ENCODE data around the gene SMG5.
A peak's percentile ranks its signal among the peaks of the same experiment; 100 is the strongest.

The SMG5 gene

GRCh38 chr1:156295391-156295947 is 12.8 kb upstream of the SMG5 start, which contains the start of gene GLMP:
Gene GLMP, minus strand, starts transcription at chr1:156295679. Its CDS starts 34 bp downstream, at chr1:156295645.
- TF ChIP-seq TAF1 (IDR thresholded peaks at IDR 0.05; ENCODE audit: borderline replicate concordance, insufficient read depth, low read length) (peak; percentile 83; the same call in 1 of the 2 replicates), FOXP2 (optimal IDR thresholded peaks at IDR 0.05; ENCODE audit: borderline replicate concordance, extremely low read depth, extremely low read length, insufficient read depth) (no peak), REST (IDR thresholded peaks at IDR 0.05; ENCODE audit: insufficient read depth in 1 of 2, low read depth in 2 of 2, low read length in 2 of 2) (no peak), POLR2AphosphoS5 (IDR thresholded peaks at IDR 0.05; ENCODE audit: low read depth, low read length) (peak; percentile 87), SIN3A (IDR thresholded peaks at IDR 0.05; ENCODE audit: borderline replicate concordance, insufficient read depth, low read length) (peak; percentile 90; the same call in 1 of the 2 replicates)

- TF ChIP-seq POLR2AphosphoS5 (IDR thresholded peaks at IDR 0.05; ENCODE audit: low read depth, low read length) = no peak
- no peak for TF ChIP-seq FOXP2 (optimal IDR thresholded peaks at IDR 0.05; ENCODE audit: borderline replicate concordance, extremely low read depth, extremely low read length, insufficient read depth)
Measured at GRCh38 chr1:156293895-156294294, 11.3 kb upstream of the SMG5 start.

GRCh38 chr1:156293098-156293434 is 10.4 kb upstream of the SMG5 start:
- TF ChIP-seq FOXP2 (optimal IDR thresholded peaks at IDR 0.05; ENCODE audit: borderline replicate concordance, extremely low read depth, extremely low read length, insufficient read depth) (no peak), SIN3A (IDR thresholded peaks at IDR 0.05; ENCODE audit: borderline replicate concordance, insufficient read depth, low read length) (no peak), POLR2AphosphoS5 (IDR thresholded peaks at IDR 0.05; ENCODE audit: low read depth, low read length) (no peak), TAF1 (IDR thresholded peaks at IDR 0.05; ENCODE audit: borderline replicate concordance, insufficient read depth, low read length) (no peak), REST (IDR thresholded peaks at IDR 0.05; ENCODE audit: insufficient read depth in 1 of 2, low read depth in 2 of 2, low read length in 2 of 2) (no peak)

- no peak for TF ChIP-seq POLR2AphosphoS5 (IDR thresholded peaks at IDR 0.05; ENCODE audit: low read depth, low read length)
- TF ChIP-seq REST (IDR thresholded peaks at IDR 0.05; ENCODE audit: insufficient read depth in 1 of 2, low read depth in 2 of 2, low read length in 2 of 2) = no peak
- no peak for TF ChIP-seq FOXP2 (optimal IDR thresholded peaks at IDR 0.05; ENCODE audit: borderline replicate concordance, extremely low read depth, extremely low read length, insufficient read depth)
- no peak for TF ChIP-seq TAF1 (IDR thresholded peaks at IDR 0.05; ENCODE audit: borderline replicate concordance, insufficient read depth, low read length)
- TF ChIP-seq SIN3A (IDR thresholded peaks at IDR 0.05; ENCODE audit: borderline replicate concordance, insufficient read depth, low read length) = no peak
Measured at GRCh38 chr1:156291226-156292061, 8.8 kb upstream of the SMG5 start.

GRCh38 chr1:156289857-156290256 is 7.2 kb upstream of the SMG5 start:
- TF ChIP-seq POLR2AphosphoS5 (IDR thresholded peaks at IDR 0.05; ENCODE audit: low read depth, low read length) = no peak
- no peak for TF ChIP-seq SIN3A (IDR thresholded peaks at IDR 0.05; ENCODE audit: borderline replicate concordance, insufficient read depth, low read length)
- TF ChIP-seq FOXP2 (optimal IDR thresholded peaks at IDR 0.05; ENCODE audit: borderline replicate concordance, extremely low read depth, extremely low read length, insufficient read depth) = no peak
- TF ChIP-seq REST (IDR thresholded peaks at IDR 0.05; ENCODE audit: insufficient read depth in 1 of 2, low read depth in 2 of 2, low read length in 2 of 2) = no peak
- no peak for TF ChIP-seq TAF1 (IDR thresholded peaks at IDR 0.05; ENCODE audit: borderline replicate concordance, insufficient read depth, low read length)
